Osteocyte (in vitro differentiated cells): Measurements from ENCODE around the gene ZNF593. TPM values are rescaled to one million over a fixed set of nuclear protein-coding genes. Genes with fewer than 3 reads are reported as not detected.

Experiments used
- DNase-seq: peaks from one replicate; pipeline ENCODE4 v3.0.0; 2021; ENCODE audit warnings: mixed read lengths; ENCODE audit not compliant: unreplicated experiment; ENCODE audit errors: extremely low spot score
- H3K27ac Mint-ChIP-seq: one replicate; pipeline ENCODE4 v1.8.0; 2021; ENCODE audit warnings: mild to moderate bottlenecking, mixed read lengths; ENCODE audit not compliant: unreplicated experiment
- H3K27me3 Mint-ChIP-seq: one replicate; pipeline ENCODE4 v1.8.0; 2021; ENCODE audit warnings: mixed read lengths; ENCODE audit not compliant: unreplicated experiment
- H3K36me3 Mint-ChIP-seq: one replicate; pipeline ENCODE4 v1.8.0; 2021; ENCODE audit warnings: mixed read lengths; ENCODE audit not compliant: unreplicated experiment
- H3K4me1 Mint-ChIP-seq: one replicate; pipeline ENCODE4 v1.8.0; 2021; ENCODE audit warnings: mixed read lengths; ENCODE audit not compliant: unreplicated experiment
- H3K4me3 Mint-ChIP-seq: one replicate; pipeline ENCODE4 v1.8.0; 2021; ENCODE audit warnings: mild to moderate bottlenecking, moderate library complexity, mixed read lengths; ENCODE audit not compliant: unreplicated experiment
- H3K9me3 Mint-ChIP-seq: one replicate; pipeline ENCODE4 v1.8.0; 2021; ENCODE audit warnings: mixed read lengths; ENCODE audit not compliant: unreplicated experiment
- CTCF ChIP-seq: fragments of 200-600 bp; sonication (generic); IDR thresholded peaks from 2 replicates; pipeline ENCODE4 v1.5.0; 2021; ENCODE audit warnings: antibody characterized with exemption, mild to moderate bottlenecking, moderate library complexity
- long read RNA-seq: library from polyadenylated mRNA; unstranded; transcript quantifications from one replicate; pipeline ENCODE4 v2.0.0, GENCODE V29; 2021
- total RNA-seq: library from RNA; stranded (reverse); gene quantifications from 2 replicates; pipeline ENCODE4 v1.2.1, GENCODE V29; 2021

The ZNF593 gene
- total RNA-seq = 26.8 and 28.6 TPM in 2 replicates
- long read RNA-seq, partial matches to known transcripts = 0 of 3 reads
- long read RNA-seq, other reads (novel, unspliced or antisense) = 0 of 3 reads

DNA sequence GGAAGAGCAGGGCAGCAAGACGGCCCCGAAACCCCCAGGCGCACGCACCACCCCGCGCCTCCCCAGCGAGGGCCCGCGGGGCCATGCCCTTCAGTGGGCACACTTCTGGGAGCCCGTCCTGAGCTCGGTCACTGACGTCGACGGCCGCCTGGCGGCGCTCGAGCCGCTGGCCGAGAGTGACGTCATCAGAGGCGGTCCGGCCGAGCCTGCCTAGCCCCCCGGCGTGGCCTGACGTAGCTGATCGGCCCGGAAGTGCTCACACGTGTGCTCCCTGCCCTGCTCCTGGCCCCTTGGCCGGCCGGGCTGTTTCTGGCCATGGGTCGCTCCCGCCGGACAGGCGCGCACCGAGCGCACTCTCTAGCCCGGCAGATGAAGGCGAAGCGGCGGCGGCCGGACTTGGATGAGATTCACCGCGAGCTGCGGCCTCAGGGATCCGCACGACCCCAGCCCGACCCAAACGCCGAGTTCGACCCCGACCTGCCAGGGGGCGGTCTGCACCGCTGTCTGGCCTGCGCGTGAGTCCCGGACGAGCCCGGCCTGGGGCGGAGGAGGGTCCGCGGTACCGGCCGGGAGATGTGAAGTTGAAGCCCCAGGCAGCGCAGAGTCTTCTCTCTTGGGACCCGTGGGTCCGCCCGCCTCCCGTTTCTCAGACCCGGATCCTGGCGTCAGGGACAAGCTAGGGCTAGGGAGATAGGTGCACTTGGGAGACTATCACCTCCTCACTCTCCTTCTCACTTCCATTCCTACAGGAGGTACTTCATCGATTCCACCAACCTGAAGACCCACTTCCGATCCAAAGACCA lies at the start of gene ZNF593:
Gene ZNF593, plus strand, starts transcription at position 240 of the 803 bp plus-strand sequence. Its CDS starts 76 bp downstream, at position 316.
- TF ChIP-seq CTCF = peak; percentile 89
- no peaks in the 10 kb centered on the region for H3K36me3 Mint-ChIP-seq
- peak within 1 kb of the TSS; percentile 86 for H3K27ac Mint-ChIP-seq
- H3K9me3 Mint-ChIP-seq = no peaks in the 10 kb centered on the region
- peak; percentile 97 for DNase-seq
- H3K4me3 Mint-ChIP-seq = peak within 1 kb of the TSS; percentile 88
- peaks cover 13% of the 10 kb centered on the region for H3K4me1 Mint-ChIP-seq
- no peaks in the 10 kb centered on the region for H3K27me3 Mint-ChIP-seq

GRCh38 chr1:26121854-26122773 lies 47.6 kb upstream of the ZNF593 start:
- no peaks in the 10 kb centered on the region for H3K4me1 Mint-ChIP-seq
- H3K27ac Mint-ChIP-seq = no peak overlapping the region
- no peaks in the 10 kb centered on the region for H3K9me3 Mint-ChIP-seq
- no peak for DNase-seq
- no peak for TF ChIP-seq CTCF
- peaks cover 29% of the 10 kb centered on the region for H3K36me3 Mint-ChIP-seq
- H3K27me3 Mint-ChIP-seq = no peaks in the 10 kb centered on the region
- no peak overlapping the region for H3K4me3 Mint-ChIP-seq

GRCh38 chr1:26122988-26123973 lies 46.4 kb upstream of the ZNF593 start:
- no peaks in the 10 kb centered on the region for H3K27me3 Mint-ChIP-seq
- no peaks in the 10 kb centered on the region for H3K9me3 Mint-ChIP-seq
- no peak for DNase-seq
- no peaks in the 10 kb centered on the region for H3K4me1 Mint-ChIP-seq
- no peak for TF ChIP-seq CTCF
- H3K27ac Mint-ChIP-seq = no peak overlapping the region
- H3K36me3 Mint-ChIP-seq = peaks cover 26% of the 10 kb centered on the region
- no peak overlapping the region for H3K4me3 Mint-ChIP-seq

- peaks cover 4% of the 10 kb centered on the region for H3K27me3 Mint-ChIP-seq
- no peak for TF ChIP-seq CTCF
- no peak for DNase-seq
- no peak overlapping the region for H3K4me3 Mint-ChIP-seq
- H3K27ac Mint-ChIP-seq = no peak overlapping the region
- no peaks in the 10 kb centered on the region for H3K9me3 Mint-ChIP-seq
- H3K4me1 Mint-ChIP-seq = no peaks in the 10 kb centered on the region
- peaks cover 18% of the 10 kb centered on the region for H3K36me3 Mint-ChIP-seq
Measured at GRCh38 chr1:26124418-26125331, 45.0 kb upstream of the ZNF593 start.
